H9 (cell line): ENCODE data around the gene HCN1. TPM values are rescaled to one million over a fixed set of nuclear protein-coding genes. Genes with fewer than 3 reads are reported as not detected.

Experiments used
- DNase-seq: peaks from one replicate; pipeline ENCODE4 v3.0.0-alpha.2; 2017
- H2AFZ ChIP-seq: one replicate; pipeline ENCODE4 v1.6.1; 2013; ENCODE audit warnings: mild to moderate bottlenecking, low read length, control low read depth, moderate library complexity
- H2AK5ac ChIP-seq: 2 replicates; pipeline ENCODE4 v1.6.1; 2013; ENCODE audit warnings: low read length, control low read depth, mixed read lengths; ENCODE audit not compliant: insufficient read length
- H2BK120ac ChIP-seq: one replicate; pipeline ENCODE4 v1.6.1; 2013; ENCODE audit warnings: low read depth, mild to moderate bottlenecking, low read length, control low read depth, inconsistent platforms; ENCODE audit not compliant: poor library complexity, severe bottlenecking
- H2BK12ac ChIP-seq: 2 replicates; pipeline ENCODE4 v1.6.1; 2013; ENCODE audit warnings: low read length, control low read depth, mixed read lengths, low read depth; ENCODE audit not compliant: insufficient read length
- H2BK15ac ChIP-seq: 2 replicates; pipeline ENCODE4 v1.6.1; 2013; ENCODE audit warnings: low read depth, low read length, control low read depth
- H2BK20ac ChIP-seq: one replicate; pipeline ENCODE4 v1.6.1; 2013; ENCODE audit warnings: low read depth, mild to moderate bottlenecking, low read length, control low read depth, inconsistent platforms; ENCODE audit not compliant: poor library complexity, severe bottlenecking
- H2BK5ac ChIP-seq: 2 replicates; pipeline ENCODE4 v1.6.1; 2013; ENCODE audit warnings: low read length, control low read depth, mixed read lengths; ENCODE audit not compliant: insufficient read length
- H3K14ac ChIP-seq: 2 replicates; pipeline ENCODE4 v1.6.1; 2013; ENCODE audit warnings: low read length, control low read depth; ENCODE audit not compliant: insufficient read depth
- H3K18ac ChIP-seq: 2 replicates; pipeline ENCODE4 v1.6.1; 2013; ENCODE audit warnings: low read depth, mild to moderate bottlenecking, mixed read lengths, low read length, control low read depth; ENCODE audit not compliant: insufficient read length
- H3K23ac ChIP-seq: 2 replicates; pipeline ENCODE4 v1.6.1; 2013; ENCODE audit warnings: low read length, control low read depth, mixed read lengths, low read depth; ENCODE audit not compliant: insufficient read length
- H3K23me2 ChIP-seq: 2 replicates; pipeline ENCODE4 v1.6.1; 2013; ENCODE audit warnings: low read depth, mild to moderate bottlenecking, mixed read lengths, low read length, control low read depth; ENCODE audit not compliant: insufficient read length, poor library complexity, severe bottlenecking
- H3K27ac ChIP-seq: 2 replicates; pipeline ENCODE4 v1.5.1; 2013; ENCODE audit warnings: low read length, control low read depth, mixed read lengths, low read depth; ENCODE audit not compliant: insufficient read length
- H3K27me3 ChIP-seq: 2 replicates; pipeline ENCODE4 v1.6.1; 2013; ENCODE audit warnings: low read length, control low read depth, inconsistent platforms; ENCODE audit not compliant: insufficient read depth
- H3K4ac ChIP-seq: 2 replicates; pipeline ENCODE4 v1.6.1; 2013; ENCODE audit warnings: low read depth, mild to moderate bottlenecking, control low read depth, inconsistent platforms, low read length, moderate library complexity
- H3K4me1 ChIP-seq: 2 replicates; pipeline ENCODE4 v1.6.1; 2013; ENCODE audit warnings: low read length, control low read depth, inconsistent platforms; ENCODE audit not compliant: insufficient read depth
- H3K4me2 ChIP-seq: 2 replicates; pipeline ENCODE4 v1.6.1; 2013; ENCODE audit warnings: low read length, control low read depth, mixed read lengths; ENCODE audit not compliant: insufficient read length, insufficient read depth
- H3K56ac ChIP-seq: 2 replicates; pipeline ENCODE4 v1.6.1; 2013; ENCODE audit warnings: low read depth, mild to moderate bottlenecking, mixed read lengths, low read length, control low read depth; ENCODE audit not compliant: insufficient read length
- H3K79me1 ChIP-seq: 2 replicates; pipeline ENCODE4 v1.6.1; 2013; ENCODE audit warnings: low read depth, mild to moderate bottlenecking, moderate library complexity, low read length, control low read depth, inconsistent platforms; ENCODE audit not compliant: insufficient read depth, poor library complexity, severe bottlenecking
- H3K79me2 ChIP-seq: 2 replicates; pipeline ENCODE4 v1.6.1; 2013; ENCODE audit warnings: low read length, control low read depth, inconsistent platforms; ENCODE audit not compliant: insufficient read depth
- H3K9ac ChIP-seq: 2 replicates; pipeline ENCODE4 v1.6.1; 2013; ENCODE audit warnings: low read length, control low read depth, mixed read lengths; ENCODE audit not compliant: insufficient read length; ENCODE audit errors: extremely low read depth
- H3K9me3 ChIP-seq: one replicate; pipeline ENCODE4 v1.6.1; 2013; ENCODE audit warnings: low read depth, low read length, inconsistent platforms; ENCODE audit not compliant: control insufficient read depth
- H3T11ph ChIP-seq: one replicate; pipeline ENCODE4 v1.6.1; 2013; ENCODE audit warnings: mild to moderate bottlenecking, low read length, control low read depth, inconsistent platforms
- H4K20me1 ChIP-seq: one replicate; pipeline ENCODE4 v1.6.1; 2013; ENCODE audit not compliant: control insufficient read depth, insufficient read length, insufficient read depth
- H4K5ac ChIP-seq: 2 replicates; pipeline ENCODE4 v1.6.1; 2013; ENCODE audit warnings: low read depth, mild to moderate bottlenecking, mixed read lengths, low read length, control low read depth; ENCODE audit not compliant: insufficient read length
- H4K8ac ChIP-seq: replicated peaks from 2 replicates; pipeline ENCODE4 v1.6.1; 2013; ENCODE audit warnings: low read length, control low read depth, mixed read lengths, low read depth; ENCODE audit not compliant: insufficient read length
- H4K91ac ChIP-seq: 2 replicates; pipeline ENCODE4 v1.6.1; 2013; ENCODE audit warnings: low read depth, mild to moderate bottlenecking, moderate library complexity, mixed read lengths, low read length, control low read depth; ENCODE audit not compliant: insufficient read length
- H3K27ac Mint-ChIP-seq, 3 experiments: 2 replicates in 2 of 3; 3 replicates in 1 of 3; pipeline ENCODE4 v1.8.0; 2020 to 2021; ENCODE audit warnings: mixed read lengths in 3 of 3, mild to moderate bottlenecking in 1 of 3, moderate library complexity in 1 of 3
- H3K27me3 Mint-ChIP-seq: 2 replicates; pipeline ENCODE4 v1.8.0; 2021; ENCODE audit warnings: low read depth, mild to moderate bottlenecking, moderate library complexity, mixed read lengths
- H3K36me3 Mint-ChIP-seq, 3 experiments: 2 replicates in 2 of 3; 3 replicates in 1 of 3; pipeline ENCODE4 v1.8.0; 2020 to 2021; ENCODE audit warnings: low read depth in 3 of 3, mixed read lengths in 3 of 3; ENCODE audit not compliant: insufficient read depth in 1 of 3
- H3K4me1 Mint-ChIP-seq, 2 experiments: 2 replicates each; pipeline ENCODE4 v1.8.0; 2020; ENCODE audit warnings: mixed read lengths in 2 of 2
- H3K4me3 Mint-ChIP-seq, 2 experiments: 2 replicates in 1 of 2; 3 replicates in 1 of 2; pipeline ENCODE4 v1.8.0; 2020 to 2021; ENCODE audit warnings: mild to moderate bottlenecking in 2 of 2, mixed read lengths in 2 of 2, moderate library complexity in 1 of 2
- H3K9me3 Mint-ChIP-seq, 2 experiments: 2 replicates in 1 of 2; 3 replicates in 1 of 2; pipeline ENCODE4 v1.8.0; 2020; ENCODE audit warnings: mild to moderate bottlenecking in 2 of 2, mixed read lengths in 2 of 2, moderate library complexity in 1 of 2
- CTCF ChIP-seq: fragments of 200-600 bp; sonication (generic); conservative IDR thresholded peaks from 3 replicates; pipeline ENCODE4 v1.8.0; 2021; ENCODE audit warnings: antibody characterized with exemption, mild to moderate bottlenecking
- WGBS: extraction: QIAGEN DNeasy Blood & Tissue Kit; methylation state at CpG from one replicate; pipeline ENCODE4 v1.1.7; 2013; ENCODE audit warnings: missing lambda C conversion rate, low lambda C conversion rate, mixed read lengths; ENCODE audit not compliant: insufficient read length; ENCODE audit errors: extremely low coverage; 5-methylcytosine and 5-hydroxymethylcytosine counted together
- total RNA-seq: library from RNA; stranded (reverse); gene quantifications from 2 replicates; pipeline ENCODE4 v1.2.1, GENCODE V29; 2021

HCN1 gene
- total RNA-seq, 1 experiment from 2014 or later, result 4.6 TPM

DNA sequence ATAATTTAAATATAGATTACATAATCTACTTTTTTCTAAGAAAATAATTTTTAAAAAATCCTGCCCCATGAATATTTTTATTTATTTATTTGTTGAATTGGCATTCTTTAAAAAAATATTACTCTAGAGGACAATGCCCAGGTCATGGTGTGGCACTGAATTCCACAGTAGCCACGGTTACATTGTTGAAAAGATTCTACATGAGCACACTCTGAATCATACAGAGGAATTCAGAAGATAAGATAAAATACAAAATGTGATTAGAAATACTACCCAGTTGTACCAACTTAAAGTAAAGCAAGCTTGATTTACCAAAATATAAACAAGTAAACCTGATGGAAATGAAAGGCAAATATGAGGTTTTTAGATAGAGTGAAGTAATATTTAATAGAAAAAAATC lies 183.7 kb downstream of the HCN1 start:
- H4K91ac ChIP-seq, result no peak overlapping the region
- no peaks in the 10 kb centered on the region for H4K20me1 ChIP-seq
- no peak overlapping the region for H3K9ac ChIP-seq
- H2BK20ac ChIP-seq, result no peak overlapping the region
- no peaks in the 10 kb centered on the region for H3K27me3 ChIP-seq
- H3K56ac ChIP-seq, result no peak overlapping the region
- no peak overlapping the region for H3T11ph ChIP-seq
- H3K23ac ChIP-seq, result no peak overlapping the region
- Mint-ChIP-seq H3K27ac (no peak overlapping the region), H3K36me3 (no peaks in the 10 kb centered on the region), H3K4me3 (no peak overlapping the region), H3K27me3 (no peaks in the 10 kb centered on the region), H3K9me3 (no peaks in the 10 kb centered on the region), H3K4me1 (no peaks in the 10 kb centered on the region)
- no peak overlapping the region for H2BK120ac ChIP-seq
- H2BK5ac ChIP-seq, result no peak overlapping the region
- DNase-seq, result no peak
- no peaks in the 10 kb centered on the region for H3K79me2 ChIP-seq
- no peak overlapping the region for H2BK15ac ChIP-seq
- no peak overlapping the region for H2BK12ac ChIP-seq
- no peak overlapping the region for H3K18ac ChIP-seq
- H4K8ac ChIP-seq, result no peak overlapping the region
- H3K4me2 ChIP-seq, result no peak overlapping the region
- WGBS, result no CpG with 5 or more reads among the region's 1 CpG
- H3K9me3 ChIP-seq, result no peaks in the 10 kb centered on the region
- H2AK5ac ChIP-seq, result no peak overlapping the region
- no peak overlapping the region for H3K27ac ChIP-seq
- no peak overlapping the region for H2AFZ ChIP-seq
- H3K4me1 ChIP-seq, result no peaks in the 10 kb centered on the region
- H3K4ac ChIP-seq, result no peak overlapping the region
- H4K5ac ChIP-seq, result no peak overlapping the region
- H3K14ac ChIP-seq, result no peak overlapping the region
- H3K79me1 ChIP-seq, result no peaks in the 10 kb centered on the region
- H3K23me2 ChIP-seq, result no peaks in the 10 kb centered on the region
- TF ChIP-seq CTCF, result no peak
